Caco-2 (cell line): ENCODE measurements around the gene PHACTR2. TPM values are rescaled to one million over a fixed set of nuclear protein-coding genes. Genes with fewer than 3 reads are reported as not detected.

Experiments
- BruUV-seq: library from RNA; stranded (reverse); fragments of 400-500 nt; replicated peaks from 2 replicates; lab custom pipeline; 2021; lab: Mats Ljungman, UMichigan
- CTCF ChIA-PET: fragments of 300-600 bp; sonication (Branson Sonifier 250); formaldehyde crosslinking; loops from one replicate; lab custom pipeline; 2022; ENCODE audit warnings: antibody characterized with exemption; lab: Charles Lee
- POLR2A ChIA-PET: fragments of 300-600 bp; sonication (Branson Sonifier 250); formaldehyde crosslinking; loops from one replicate; lab custom pipeline; 2022; ENCODE audit warnings: antibody characterized with exemption; lab: Charles Lee
- DNase-seq, 2 experiments: peaks; one replicate each; pipeline versions ENCODE4 v3.0.0 to v3.0.0-alpha.2; 2020 to 2022
- H3K27me3 ChIP-seq: replicated peaks from 2 replicates; pipeline ENCODE4 v1.6.0; 2011; ENCODE audit warnings: low read length; ENCODE audit not compliant: control insufficient read depth, insufficient read depth
- H3K36me3 ChIP-seq: 2 replicates; pipeline ENCODE4 v1.5.1; 2011; ENCODE audit warnings: low read length; ENCODE audit not compliant: control insufficient read depth, insufficient read depth
- H3K4me1 ChIP-seq: fragments of 250-450 bp; sonication (Bioruptor Pico); 2 replicates; pipeline ENCODE4 v1.5.1; 2020; ENCODE audit warnings: mild to moderate bottlenecking
- H3K4me3 ChIP-seq: 2 replicates; pipeline ENCODE4 v1.5.1; 2011; ENCODE audit warnings: low read depth, mild to moderate bottlenecking, control low read depth, low read length
- H3K9me3 ChIP-seq: fragments of 250-450 bp; sonication (Bioruptor Pico); 2 replicates; pipeline ENCODE4 v1.5.1; 2020; ENCODE audit warnings: mild to moderate bottlenecking, moderate library complexity
- H3K27ac Mint-ChIP-seq: one replicate; pipeline ENCODE4 v1.8.0; 2022; ENCODE audit warnings: mixed read lengths; ENCODE audit not compliant: unreplicated experiment
- H3K27me3 Mint-ChIP-seq: one replicate; pipeline ENCODE4 v1.8.0; 2022; ENCODE audit warnings: mixed read lengths; ENCODE audit not compliant: insufficient read depth, unreplicated experiment
- H3K36me3 Mint-ChIP-seq: one replicate; pipeline ENCODE4 v1.8.0; 2022; ENCODE audit warnings: mild to moderate bottlenecking, mixed read lengths; ENCODE audit not compliant: insufficient read depth, unreplicated experiment
- H3K4me1 Mint-ChIP-seq: one replicate; pipeline ENCODE4 v1.8.0; 2022; ENCODE audit warnings: low read depth, mixed read lengths; ENCODE audit not compliant: unreplicated experiment
- H3K4me3 Mint-ChIP-seq: one replicate; pipeline ENCODE4 v1.8.0; 2022; ENCODE audit warnings: mild to moderate bottlenecking, moderate library complexity, mixed read lengths; ENCODE audit not compliant: unreplicated experiment
- H3K9me3 Mint-ChIP-seq: one replicate; pipeline ENCODE4 v1.8.0; 2022; ENCODE audit warnings: mixed read lengths; ENCODE audit not compliant: unreplicated experiment
- intact Hi-C: fragments of 100-400 bp; cut with micrococcal nuclease; formaldehyde crosslinking; loops from one replicate; pipeline ENCODE4 v1.10.0; 2022; ENCODE audit not compliant: unreplicated experiment
- total RNA-seq: library from RNA; stranded (reverse); gene quantifications from 2 replicates; pipeline ENCODE4 v1.2.3, GENCODE V29; 2022
- TF ChIP-seq, protein P1 (sequence below), 2 experiments: fragments of 200-600 bp in 1 of 2; IDR thresholded peaks; 1 replicate in 1 of 2; 2 replicates in 1 of 2; pipeline versions ENCODE4 v1.5.1 to v1.8.0; 2011 to 2022; ENCODE audit warnings: antibody characterized with exemption in 1 of 2, control low read depth in 1 of 2, inconsistent platforms in 1 of 2, low read depth in 1 of 2, low read length in 1 of 2, mild to moderate bottlenecking in 1 of 2, moderate library complexity in 1 of 2; ENCODE audit not compliant: insufficient read depth in 1 of 2, severe bottlenecking in 1 of 2, unreplicated experiment in 1 of 2

Gene PHACTR2
- total RNA-seq, 1 experiment from 2014 or later = 100 TPM

DNA sequence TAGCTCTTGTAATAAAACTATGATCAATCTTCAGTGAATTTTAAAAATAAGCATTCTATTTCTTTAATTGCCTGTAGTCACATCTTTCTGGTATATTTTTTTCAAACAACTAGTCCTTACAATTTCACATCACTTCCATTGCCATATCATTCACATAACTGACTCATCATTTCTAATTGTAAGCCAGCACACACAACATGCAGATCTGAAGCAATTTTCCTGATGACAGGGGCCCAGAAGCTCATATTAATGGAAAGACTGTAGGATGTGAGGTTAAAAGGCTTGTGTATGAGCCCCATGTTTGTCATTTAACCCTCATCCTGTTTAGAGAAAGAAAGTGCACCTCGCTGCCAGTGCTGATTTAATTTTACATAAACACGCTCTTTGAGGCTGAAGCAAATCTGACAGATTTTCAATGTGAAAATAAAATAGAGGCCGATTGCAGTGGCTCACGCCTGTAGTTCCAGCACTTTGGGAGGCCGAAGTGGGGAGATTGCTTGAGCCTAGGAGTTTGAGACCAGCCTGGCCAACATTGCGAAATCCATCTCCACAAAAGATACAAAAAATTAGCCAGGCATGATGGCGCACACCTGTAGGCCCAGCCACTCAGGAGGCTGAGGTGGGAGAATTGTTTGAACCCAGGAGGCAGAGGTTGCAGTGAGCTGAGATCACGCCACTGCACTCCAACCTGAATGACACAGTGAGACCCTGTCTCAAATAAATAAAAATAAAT lies 125.2 kb downstream of the PHACTR2 start:
- Histone ChIP-seq H3K4me1 (no peaks in the 10 kb centered on the region), H3K9me3 (no peaks in the 10 kb centered on the region; the same call in 1 of the 2 replicates), H3K4me3 (no peak overlapping the region), H3K36me3 (peaks cover 3% of the 10 kb centered on the region), H3K27me3 (no peaks in the 10 kb centered on the region)
- Mint-ChIP-seq H3K4me3 (no peak overlapping the region), H3K27ac (no peak overlapping the region), H3K4me1 (no peaks in the 10 kb centered on the region), H3K9me3 (peaks cover 11% of the 10 kb centered on the region), H3K36me3 (peaks cover 66% of the 10 kb centered on the region), H3K27me3 (no peaks in the 10 kb centered on the region)
- no TSS peak for BruUV-seq
- intact Hi-C loops = no loop called here
- ChIA-PET CTCF (no interaction called here), POLR2A (no interaction called here)
- no peak for DNase-seq
- TF ChIP-seq, protein P1, sequence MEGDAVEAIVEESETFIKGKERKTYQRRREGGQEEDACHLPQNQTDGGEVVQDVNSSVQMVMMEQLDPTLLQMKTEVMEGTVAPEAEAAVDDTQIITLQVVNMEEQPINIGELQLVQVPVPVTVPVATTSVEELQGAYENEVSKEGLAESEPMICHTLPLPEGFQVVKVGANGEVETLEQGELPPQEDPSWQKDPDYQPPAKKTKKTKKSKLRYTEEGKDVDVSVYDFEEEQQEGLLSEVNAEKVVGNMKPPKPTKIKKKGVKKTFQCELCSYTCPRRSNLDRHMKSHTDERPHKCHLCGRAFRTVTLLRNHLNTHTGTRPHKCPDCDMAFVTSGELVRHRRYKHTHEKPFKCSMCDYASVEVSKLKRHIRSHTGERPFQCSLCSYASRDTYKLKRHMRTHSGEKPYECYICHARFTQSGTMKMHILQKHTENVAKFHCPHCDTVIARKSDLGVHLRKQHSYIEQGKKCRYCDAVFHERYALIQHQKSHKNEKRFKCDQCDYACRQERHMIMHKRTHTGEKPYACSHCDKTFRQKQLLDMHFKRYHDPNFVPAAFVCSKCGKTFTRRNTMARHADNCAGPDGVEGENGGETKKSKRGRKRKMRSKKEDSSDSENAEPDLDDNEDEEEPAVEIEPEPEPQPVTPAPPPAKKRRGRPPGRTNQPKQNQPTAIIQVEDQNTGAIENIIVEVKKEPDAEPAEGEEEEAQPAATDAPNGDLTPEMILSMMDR (IDR thresholded peaks at IDR 0.05; ENCODE audit: insufficient read depth in 1 of 2, low read depth in 1 of 2, low read length in 1 of 2, severe bottlenecking in 1 of 2, unreplicated experiment in 1 of 2) = no peak

DNA sequence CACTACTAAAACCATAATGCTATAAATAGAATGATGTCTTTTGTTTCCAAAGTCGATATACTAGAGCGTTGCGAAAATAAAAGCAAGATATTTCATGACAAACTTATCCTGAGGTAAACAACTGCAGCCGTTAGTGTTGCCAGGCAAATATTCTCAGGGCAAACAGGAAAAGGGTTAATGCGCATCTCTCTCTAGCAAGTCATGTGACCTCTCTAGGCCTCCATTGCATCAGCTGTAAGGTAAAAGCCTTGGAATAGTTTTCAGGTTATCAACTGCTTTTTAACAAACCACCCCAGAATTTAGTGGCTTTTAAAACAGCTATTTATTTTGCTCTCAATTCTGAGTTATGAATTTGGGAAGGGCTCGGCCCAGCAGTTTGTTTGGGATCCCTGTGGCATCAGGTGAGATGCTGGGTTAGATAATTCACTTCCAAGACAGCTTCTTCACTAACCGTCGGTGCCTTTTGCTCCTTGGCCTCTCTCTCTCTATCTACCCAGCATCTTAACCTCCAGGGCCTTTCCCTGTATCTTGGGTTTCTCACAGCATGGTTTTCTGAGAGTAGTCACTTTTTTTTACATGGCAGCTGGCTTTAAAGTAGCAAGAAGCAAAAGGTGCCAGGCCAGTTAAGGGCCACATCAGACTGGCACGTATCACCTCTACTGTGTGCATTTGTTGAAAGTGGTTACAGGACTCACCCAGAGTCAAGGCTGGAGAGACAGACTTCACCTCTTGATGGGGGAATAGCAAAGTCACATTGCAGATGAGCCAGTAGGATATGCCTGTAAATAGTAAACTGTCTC lies 126.2 kb downstream of the PHACTR2 start:
- TF ChIP-seq, protein P1 (IDR thresholded peaks at IDR 0.05; ENCODE audit: insufficient read depth in 1 of 2, low read depth in 1 of 2, low read length in 1 of 2, severe bottlenecking in 1 of 2, unreplicated experiment in 1 of 2) = no peak
- Mint-ChIP-seq H3K4me1 (no peaks in the 10 kb centered on the region), H3K27me3 (no peaks in the 10 kb centered on the region), H3K9me3 (peaks cover 8% of the 10 kb centered on the region), H3K27ac (no peak overlapping the region), H3K36me3 (peaks cover 58% of the 10 kb centered on the region), H3K4me3 (no peak overlapping the region)
- POLR2A ChIA-PET = no interaction called here
- Histone ChIP-seq H3K4me1 (no peaks in the 10 kb centered on the region), H3K9me3 (no peaks in the 10 kb centered on the region), H3K4me3 (no peak overlapping the region), H3K36me3 (peaks cover 3% of the 10 kb centered on the region), H3K27me3 (no peaks in the 10 kb centered on the region)
- intact Hi-C loops = no loop called here
- CTCF ChIA-PET = no interaction called here
- DNase-seq = no peak
- BruUV-seq = no TSS peak

GRCh38 chr6:143804835-143805239 lies 127.1 kb downstream of the PHACTR2 start:
- ChIA-PET CTCF (no interaction called here), POLR2A (no interaction called here)
- Mint-ChIP-seq H3K27me3 (no peaks in the 10 kb centered on the region), H3K4me3 (no peak overlapping the region), H3K36me3 (peaks cover 50% of the 10 kb centered on the region), H3K4me1 (no peaks in the 10 kb centered on the region), H3K9me3 (no peaks in the 10 kb centered on the region), H3K27ac (no peak overlapping the region)
- Histone ChIP-seq H3K36me3 (peaks cover 3% of the 10 kb centered on the region), H3K4me1 (no peaks in the 10 kb centered on the region), H3K9me3 (no peaks in the 10 kb centered on the region), H3K27me3 (no peaks in the 10 kb centered on the region), H3K4me3 (no peak overlapping the region)
- intact Hi-C loops = no loop called here
- TF ChIP-seq, protein P1 (IDR thresholded peaks at IDR 0.05; ENCODE audit: insufficient read depth in 1 of 2, low read depth in 1 of 2, low read length in 1 of 2, severe bottlenecking in 1 of 2, unreplicated experiment in 1 of 2) = no peak
- no peak for DNase-seq
- no TSS peak for BruUV-seq
